Activated naive CD4-positive, alpha-beta T cell (primary cell): Measurements from ENCODE around the gene PNMA5.
A peak's percentile ranks its signal among the peaks of the same experiment; 100 is the strongest.

Source experiments
- DNase-seq, 4 experiments: peaks; one replicate each; lab custom pipeline; 2025; lab: John Stamatoyannopoulos, UW

PNMA5 gene

DNA sequence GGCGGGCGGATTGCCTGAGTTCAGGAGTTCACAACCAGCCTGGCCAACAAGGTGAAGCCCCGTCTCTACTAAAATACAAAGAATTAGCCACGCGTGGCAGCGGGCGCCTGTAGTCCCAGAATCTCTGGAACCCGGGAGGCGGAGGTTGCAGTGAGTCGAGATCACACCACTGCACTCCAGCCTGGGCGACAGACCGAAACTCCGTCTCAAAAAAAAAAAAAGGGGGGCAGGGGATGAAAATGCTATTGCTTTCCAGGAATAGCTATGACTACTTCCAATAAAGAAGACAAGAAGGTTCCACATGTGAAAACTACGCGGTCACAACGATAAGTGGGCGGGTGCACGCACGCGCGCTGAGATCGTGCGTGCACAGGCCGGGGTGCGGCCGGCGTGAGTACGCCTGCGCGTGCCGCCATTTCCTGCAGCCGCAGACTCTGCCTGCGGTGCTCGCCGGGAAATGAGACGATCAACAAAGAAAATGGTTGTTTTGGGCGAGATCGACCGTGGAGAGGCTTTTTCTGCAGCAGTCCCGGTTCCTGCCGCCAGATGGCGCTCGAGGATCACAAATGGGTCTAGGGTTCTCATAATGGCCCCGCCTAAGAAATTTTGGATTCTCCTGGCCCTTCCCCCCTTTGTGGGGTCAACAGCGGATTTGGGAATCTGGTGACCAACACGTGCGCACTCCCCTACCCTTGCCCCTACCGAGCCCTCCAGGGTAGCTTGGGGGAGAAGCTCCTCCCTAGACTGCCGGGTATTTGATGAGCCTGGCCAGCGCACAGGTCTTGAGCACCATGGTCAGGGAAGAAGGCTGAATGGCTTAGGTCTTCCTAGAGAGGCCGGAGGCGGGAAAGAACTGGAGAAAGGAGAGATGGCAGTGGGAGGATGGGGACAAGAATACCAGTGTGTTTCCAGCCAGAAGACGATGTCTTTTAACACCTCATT is 35.1 kb downstream of the PNMA5 start:
- DNase-seq = peak; percentile 77 to 95 (median 91)

DNA sequence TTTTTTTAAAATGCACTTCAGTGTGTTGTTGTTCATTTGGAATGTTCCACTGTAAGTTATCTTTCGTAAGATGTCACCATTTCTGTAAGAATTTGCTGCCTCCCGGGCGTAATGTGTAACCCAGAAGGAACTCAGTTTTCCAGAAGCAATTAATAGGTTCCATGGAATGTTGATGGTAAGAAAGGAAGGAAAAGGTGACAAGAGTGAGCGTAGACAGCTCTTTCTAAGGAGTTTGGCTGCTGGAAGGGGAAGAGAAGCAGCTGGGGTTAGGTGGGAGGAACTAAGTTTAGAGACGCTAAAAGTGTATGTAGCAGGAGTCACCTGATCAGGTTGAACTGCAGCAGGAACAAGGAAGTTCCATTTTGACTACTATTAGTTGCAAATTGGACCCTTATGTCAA is 35.9 kb downstream of the PNMA5 start:
- DNase-seq = no peak

DNA sequence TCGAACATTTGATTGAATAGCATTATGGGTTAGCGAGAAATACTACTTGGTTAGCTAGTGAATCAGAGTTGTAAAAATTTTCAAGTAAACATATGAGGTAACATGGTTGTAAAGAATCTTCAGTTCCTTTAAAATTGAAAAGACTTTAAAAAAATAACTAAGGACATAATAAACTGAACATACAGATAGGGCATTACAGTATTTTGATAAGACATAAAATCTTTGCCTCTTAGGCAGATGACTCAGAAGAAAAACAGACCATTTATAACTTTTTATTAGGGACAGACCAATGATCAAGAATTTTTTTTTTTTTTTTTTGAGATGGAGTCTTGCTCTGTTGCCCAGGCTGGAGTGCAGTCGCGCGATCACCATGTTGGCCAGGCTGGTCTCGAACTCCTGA is 43.1 kb downstream of the PNMA5 start:
- no peak for DNase-seq

DNA sequence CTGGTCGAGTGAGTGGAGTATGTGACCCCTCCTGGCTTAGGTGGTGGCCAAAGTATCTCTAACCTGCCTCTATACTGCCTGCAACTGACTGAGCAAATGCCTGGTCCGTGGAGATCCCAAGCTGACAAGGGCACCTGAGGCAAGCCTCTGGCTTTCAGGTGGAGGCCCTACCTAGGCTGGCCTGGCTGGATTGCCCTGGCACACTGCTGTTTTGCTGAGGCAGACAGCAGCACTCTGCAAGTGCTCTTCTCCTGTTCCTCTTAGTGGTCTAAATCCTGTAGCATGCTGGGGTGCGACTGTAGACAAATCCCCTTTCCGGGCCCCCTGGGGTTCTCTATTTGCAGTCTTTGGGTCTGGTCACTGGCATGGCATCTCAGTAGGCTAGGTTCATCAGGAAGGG is 44.8 kb downstream of the PNMA5 start:
- no peak for DNase-seq

DNA sequence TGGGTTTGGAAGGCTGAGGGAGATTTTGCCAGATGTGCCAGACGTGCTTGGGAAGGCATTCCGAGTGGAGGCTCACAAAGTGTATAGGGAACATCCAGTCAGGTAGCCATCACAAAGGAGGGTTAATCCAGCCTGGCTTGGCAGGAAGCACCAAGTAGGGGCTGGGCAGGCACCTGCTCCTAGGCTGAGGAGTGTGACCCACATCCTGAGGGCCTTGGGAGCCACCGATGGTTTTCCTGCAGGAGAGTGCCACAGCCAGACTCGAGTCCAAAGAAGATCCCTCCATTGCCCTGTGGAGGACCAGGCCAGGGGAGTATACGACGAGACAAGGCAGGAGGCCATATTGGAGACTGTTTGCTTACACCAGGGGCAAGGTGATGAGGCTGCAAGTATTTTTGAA is 47.2 kb downstream of the PNMA5 start:
- DNase-seq = no peak

DNA sequence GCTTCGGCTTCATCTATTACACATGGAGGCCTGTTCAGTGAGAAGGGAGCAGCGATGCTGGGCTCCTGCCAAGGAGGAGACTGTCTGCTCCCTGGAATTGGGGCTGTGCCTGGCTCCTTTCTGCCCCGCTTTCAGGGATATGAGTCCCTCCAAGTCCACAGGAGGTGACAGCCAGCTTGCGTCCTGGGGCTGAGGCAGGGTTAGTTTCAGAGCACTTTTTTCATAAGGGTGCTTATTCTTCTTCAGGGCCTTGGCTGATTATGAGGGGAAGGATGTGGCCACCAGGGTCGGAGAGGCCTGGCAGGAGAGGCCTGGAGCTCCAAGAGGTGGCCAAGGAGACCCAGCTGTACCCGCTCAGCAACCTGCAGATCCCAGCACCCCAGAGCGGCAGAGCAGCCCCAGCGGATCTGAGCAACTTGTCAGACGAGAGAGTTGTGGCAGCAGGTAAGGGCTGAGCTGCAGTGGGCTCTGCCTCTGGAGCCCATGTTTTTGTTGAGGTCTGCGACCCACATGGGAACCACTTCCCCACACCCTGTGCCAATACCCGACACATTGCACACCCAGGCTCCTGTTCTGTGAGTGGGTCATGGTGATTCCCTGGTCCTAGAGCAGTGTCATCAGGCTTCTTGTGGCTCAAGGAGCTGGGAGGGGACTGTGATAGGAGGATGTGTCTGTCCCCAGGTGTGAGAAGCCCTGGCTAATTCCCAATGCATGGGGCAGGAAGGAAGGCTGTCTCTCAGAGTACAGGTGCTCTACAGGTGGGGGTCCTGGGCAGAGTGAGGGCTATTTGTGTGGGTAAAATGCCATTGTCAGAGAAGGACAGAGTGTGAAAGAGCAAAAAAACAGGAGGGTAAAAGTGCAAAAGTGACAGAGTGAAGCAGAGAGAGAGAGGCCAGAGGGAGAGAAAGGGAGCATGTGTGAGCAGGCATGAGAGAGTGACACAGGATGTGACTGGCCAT is 48.6 kb downstream of the PNMA5 start:
- no peak for DNase-seq

DNA sequence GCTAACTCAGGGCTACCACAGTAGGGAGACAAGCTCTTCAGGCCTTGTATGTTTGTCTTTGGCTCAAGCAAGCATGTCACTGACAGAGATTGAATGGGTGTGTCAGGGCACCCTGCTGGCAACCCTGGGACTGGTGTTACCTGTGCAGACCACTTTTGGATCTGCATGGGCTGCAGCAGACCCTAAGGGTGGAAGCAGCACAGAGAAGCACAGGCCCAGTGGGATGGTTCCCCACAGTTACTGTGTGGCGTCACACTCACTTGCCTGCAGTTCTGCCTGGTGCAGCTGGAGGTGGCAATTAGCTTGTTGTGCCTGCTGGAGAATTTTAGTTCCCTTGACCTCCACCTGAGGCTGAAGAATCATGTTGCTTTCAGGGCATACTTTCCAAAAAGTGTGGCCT is 50.1 kb downstream of the PNMA5 start:
- no peak for DNase-seq

DNA sequence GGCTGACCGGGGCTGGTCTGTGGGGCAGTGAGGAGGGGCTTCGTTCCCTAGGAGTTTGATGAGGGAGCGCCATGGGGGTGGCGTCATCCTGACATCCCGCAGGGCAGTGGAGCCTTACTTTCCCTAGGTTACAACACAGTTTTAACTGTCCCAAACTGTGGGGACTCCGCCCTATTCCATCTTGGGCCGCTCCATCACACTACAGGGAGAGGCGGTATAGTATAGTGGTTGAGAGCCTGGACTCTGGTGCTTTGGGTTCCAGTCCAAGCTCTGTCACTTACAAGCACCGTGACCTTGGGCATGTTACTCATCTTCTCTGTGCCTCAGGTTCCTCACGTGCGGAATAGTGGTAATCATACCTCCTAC is 51.9 kb downstream of the PNMA5 start:
- DNase-seq = no peak

DNA sequence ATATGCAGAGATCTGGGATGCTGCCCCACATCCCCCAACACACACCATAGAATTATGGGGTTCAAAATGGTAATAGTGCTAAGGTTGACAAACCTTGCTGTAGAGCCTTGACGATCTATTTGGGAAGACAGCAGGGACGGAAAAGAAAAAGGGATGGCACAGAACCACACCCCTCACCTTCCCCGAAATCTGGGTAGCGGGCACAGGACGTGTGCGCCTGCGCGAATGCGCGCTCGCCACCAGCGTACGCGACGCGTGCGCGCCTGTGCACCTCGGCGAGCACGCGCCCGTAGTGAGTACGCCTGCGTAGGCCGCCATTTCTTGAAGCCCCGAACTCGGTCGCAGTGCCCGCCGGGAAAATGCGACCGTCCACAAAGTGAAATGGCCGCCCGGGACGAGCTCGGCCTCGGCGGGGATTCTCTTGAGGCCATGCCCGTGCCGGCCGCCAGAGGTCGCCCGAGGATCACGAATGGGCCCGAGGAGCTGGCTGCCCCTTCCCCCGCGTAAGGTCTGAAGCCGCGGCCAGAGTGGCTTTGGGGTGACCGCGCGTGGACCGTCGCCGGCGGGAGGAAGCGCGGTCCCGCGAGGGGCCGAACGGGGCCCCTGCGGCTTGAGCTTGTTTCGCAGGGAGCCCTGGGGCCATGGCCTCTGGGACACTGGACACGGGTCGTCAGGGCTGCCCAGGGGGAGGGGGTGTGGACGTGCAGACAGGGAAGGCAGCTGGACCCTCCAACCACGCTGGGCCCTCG is 52.4 kb downstream of the PNMA5 start:
- DNase-seq = peak; percentile 66 to 87 (median 78)
